Sigmoid colon (tissue), 4 donors: Measurements from ENCODE around the gene TTN.

ENCODE experiments used
- CTCF ChIP-seq, 4 experiments: fragments of 450-650 bp in 3 of 4; fragments of 200-600 bp in 1 of 4; IDR thresholded peaks; one replicate each; pipeline ENCODE4 v1.5.1; 2016 to 2019; ENCODE audit warnings: antibody characterized with exemption in 4 of 4, mild to moderate bottlenecking in 3 of 4, moderate library complexity in 2 of 4
- EP300 ChIP-seq, 4 donors: sonication (generic); formaldehyde crosslinking; IDR thresholded peaks; one replicate each; pipeline ENCODE4 v1.6.1; 2017; ENCODE audit warnings: antibody characterized with exemption in 4 of 4
- POLR2A ChIP-seq, 2 donors: fragments of 450-650 bp; IDR thresholded peaks; one replicate each; pipeline ENCODE4 v1.6.1; 2016; ENCODE audit warnings: antibody characterized with exemption in 2 of 2, mild to moderate bottlenecking in 2 of 2, moderate library complexity in 2 of 2
- POLR2AphosphoS5 ChIP-seq, 4 donors: sonication (generic); formaldehyde crosslinking; IDR thresholded peaks; one replicate each; pipeline ENCODE4 v1.6.1; 2017; ENCODE audit warnings: antibody characterized with exemption in 4 of 4

GRCh38 chr2:178506524-178506923 lies 300.7 kb downstream of the TTN start:
- TF ChIP-seq CTCF (IDR thresholded peaks at IDR 0.05), result no peak
- TF ChIP-seq POLR2AphosphoS5 (IDR thresholded peaks at IDR 0.05), result no peak
- TF ChIP-seq EP300 (IDR thresholded peaks at IDR 0.05), result no peak
- no peak for TF ChIP-seq POLR2A (IDR thresholded peaks at IDR 0.05)
